MM.1S (cell line): ENCODE results near the gene ODR4.
"Not testable (repeated sequence)": the region's sequence is repeated elsewhere in the genome, so short reads cannot be mapped to it uniquely, and the experiment has no call there.

Experiments
- DNase-seq: peaks from one replicate; pipeline ENCODE4 v3.0.0-alpha.2; 2015
- H2AFZ ChIP-seq: fragments of 300-600 bp; sonication (generic); 2 replicates; pipeline ENCODE4 v1.6.0; 2016; ENCODE audit warnings: antibody characterized with exemption, low read length
- H3F3A ChIP-seq: fragments of 300-600 bp; sonication (generic); 2 replicates; pipeline ENCODE4 v1.6.1; 2016; ENCODE audit warnings: mild to moderate bottlenecking, antibody characterized with exemption, low read length, moderate library complexity, mixed read lengths; ENCODE audit not compliant: insufficient read depth
- H3K27ac ChIP-seq: fragments of 300-600 bp; sonication (generic); 2 replicates; pipeline ENCODE4 v1.5.1; 2016; ENCODE audit warnings: mild to moderate bottlenecking, low read length
- H3K27me3 ChIP-seq: fragments of 300-600 bp; sonication (generic); replicated peaks from 2 replicates; pipeline ENCODE4 v1.6.0; 2016; ENCODE audit warnings: low read length; ENCODE audit not compliant: insufficient read depth
- H3K36me3 ChIP-seq: fragments of 300-600 bp; sonication (generic); replicated peaks from 2 replicates; pipeline ENCODE4 v1.6.1; 2016; ENCODE audit warnings: mild to moderate bottlenecking, low read length, mixed read lengths; ENCODE audit not compliant: insufficient read depth
- H3K4me1 ChIP-seq: fragments of 300-600 bp; sonication (generic); 2 replicates; pipeline ENCODE4 v1.6.1; 2016; ENCODE audit warnings: low read length, mixed read lengths
- H3K4me2 ChIP-seq: fragments of 300-600 bp; sonication (generic); 2 replicates; pipeline ENCODE4 v1.6.0; 2016; ENCODE audit warnings: low read depth, low read length
- H3K4me3 ChIP-seq: fragments of 300-600 bp; sonication (generic); 2 replicates; pipeline ENCODE4 v1.5.1; 2016; ENCODE audit warnings: low read length, mixed read lengths
- H3K79me2 ChIP-seq: fragments of 300-600 bp; sonication (generic); 2 replicates; pipeline ENCODE4 v1.6.1; 2016; ENCODE audit warnings: mixed run types, low read length, mixed read lengths
- H3K9ac ChIP-seq: fragments of 300-600 bp; sonication (generic); 2 replicates; pipeline ENCODE4 v1.6.1; 2016; ENCODE audit warnings: low read length, mixed read lengths
- H3K9me2 ChIP-seq: fragments of 300-600 bp; sonication (generic); replicated peaks from 2 replicates; pipeline ENCODE4 v1.6.1; 2016; ENCODE audit warnings: mild to moderate bottlenecking, low read length, mixed read lengths; ENCODE audit not compliant: insufficient read depth
- H3K9me3 ChIP-seq: fragments of 300-600 bp; sonication (generic); replicated peaks from 2 replicates; pipeline ENCODE4 v1.6.1; 2016; ENCODE audit warnings: mild to moderate bottlenecking, low read length, mixed read lengths; ENCODE audit not compliant: insufficient read depth
- H4K20me1 ChIP-seq: fragments of 300-600 bp; sonication (generic); 2 replicates; pipeline ENCODE4 v1.6.1; 2016; ENCODE audit warnings: mild to moderate bottlenecking, low read length, moderate library complexity, mixed read lengths; ENCODE audit not compliant: insufficient read depth
- EZH2 ChIP-seq: fragments of 300-600 bp; sonication (generic); optimal IDR thresholded peaks from 2 replicates; pipeline ENCODE3; 2017; ENCODE audit warnings: low read depth, mild to moderate bottlenecking, antibody characterized with exemption, low read length, mixed read lengths
- EZH2phosphoT487 ChIP-seq: fragments of 300-600 bp; sonication (generic); IDR thresholded peaks from 2 replicates; pipeline ENCODE4 v1.6.1; 2018; ENCODE audit warnings: antibody characterized with exemption, low read length
- TF ChIP-seq, protein P1 (sequence below): fragments of 300-600 bp; sonication (generic); IDR thresholded peaks from 2 replicates; pipeline ENCODE4 v1.5.1; 2016; ENCODE audit warnings: antibody characterized with exemption, low read length, mixed read lengths

Gene ODR4

DNA sequence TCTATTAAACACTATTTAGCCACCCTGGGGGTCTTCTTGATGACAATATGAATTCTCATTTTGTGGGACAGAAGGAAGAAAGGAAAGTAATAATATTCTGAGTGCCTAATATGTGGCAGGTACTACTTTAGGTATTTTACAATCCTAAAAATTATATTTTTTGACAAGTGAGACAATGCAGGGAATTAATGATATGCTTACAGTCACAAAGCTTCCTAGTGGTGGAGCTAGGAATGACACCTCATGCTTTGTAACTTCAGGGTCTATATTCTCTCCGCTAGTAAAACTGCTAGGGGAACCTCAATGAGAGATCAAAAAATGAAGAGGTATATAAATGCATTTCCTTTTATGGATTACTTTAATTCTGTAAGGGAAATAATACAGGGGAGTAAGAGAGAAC is 44.9 kb upstream of the ODR4 start:
- TF ChIP-seq EZH2phosphoT487 (no peak), EZH2 (no peak)
- TF ChIP-seq, protein P1, sequence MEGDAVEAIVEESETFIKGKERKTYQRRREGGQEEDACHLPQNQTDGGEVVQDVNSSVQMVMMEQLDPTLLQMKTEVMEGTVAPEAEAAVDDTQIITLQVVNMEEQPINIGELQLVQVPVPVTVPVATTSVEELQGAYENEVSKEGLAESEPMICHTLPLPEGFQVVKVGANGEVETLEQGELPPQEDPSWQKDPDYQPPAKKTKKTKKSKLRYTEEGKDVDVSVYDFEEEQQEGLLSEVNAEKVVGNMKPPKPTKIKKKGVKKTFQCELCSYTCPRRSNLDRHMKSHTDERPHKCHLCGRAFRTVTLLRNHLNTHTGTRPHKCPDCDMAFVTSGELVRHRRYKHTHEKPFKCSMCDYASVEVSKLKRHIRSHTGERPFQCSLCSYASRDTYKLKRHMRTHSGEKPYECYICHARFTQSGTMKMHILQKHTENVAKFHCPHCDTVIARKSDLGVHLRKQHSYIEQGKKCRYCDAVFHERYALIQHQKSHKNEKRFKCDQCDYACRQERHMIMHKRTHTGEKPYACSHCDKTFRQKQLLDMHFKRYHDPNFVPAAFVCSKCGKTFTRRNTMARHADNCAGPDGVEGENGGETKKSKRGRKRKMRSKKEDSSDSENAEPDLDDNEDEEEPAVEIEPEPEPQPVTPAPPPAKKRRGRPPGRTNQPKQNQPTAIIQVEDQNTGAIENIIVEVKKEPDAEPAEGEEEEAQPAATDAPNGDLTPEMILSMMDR: peak; percentile 38
- Histone ChIP-seq H3K9ac (no peak overlapping the region), H3K27ac (no peak overlapping the region), H3K4me1 (no peaks in the 10 kb centered on the region), H3K4me2 (no peak overlapping the region), H4K20me1 (no peaks in the 10 kb centered on the region), H3K79me2 (no peaks in the 10 kb centered on the region), H3K36me3 (peaks cover 32% of the 10 kb centered on the region; the same call in 1 of the 2 replicates), H3K9me3 (no peaks in the 10 kb centered on the region), H2AFZ (no peak overlapping the region), H3K27me3 (no peaks in the 10 kb centered on the region), H3K4me3 (no peak overlapping the region), H3F3A (no peaks in the 10 kb centered on the region), H3K9me2 (no peaks in the 10 kb centered on the region)
- DNase-seq: no peak

DNA sequence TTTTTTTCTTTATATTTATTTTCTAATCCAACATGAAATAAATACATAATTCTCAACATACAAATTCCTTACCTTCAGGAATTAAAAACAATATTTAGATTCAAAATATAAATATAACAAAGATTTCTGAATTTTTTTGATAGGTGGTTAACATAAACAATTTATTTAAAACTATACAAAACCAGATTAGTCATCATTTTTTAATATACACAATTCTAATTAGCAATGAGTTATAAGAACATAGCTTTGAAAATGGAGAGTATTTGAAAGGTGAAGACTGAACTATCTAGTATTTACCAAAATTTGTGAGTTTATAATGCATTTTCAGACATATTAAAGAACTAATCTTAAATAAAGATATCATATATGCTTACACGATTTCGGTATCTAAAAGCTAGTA is 38.1 kb upstream of the ODR4 start:
- Histone ChIP-seq H3K4me1 (no peaks in the 10 kb centered on the region), H3K9me2 (no peaks in the 10 kb centered on the region), H3F3A (no peaks in the 10 kb centered on the region), H3K27me3 (no peaks in the 10 kb centered on the region), H3K4me2 (no peak overlapping the region), H3K9me3 (no peaks in the 10 kb centered on the region), H2AFZ (no peak overlapping the region), H3K79me2 (no peaks in the 10 kb centered on the region), H3K36me3 (peaks cover 46% of the 10 kb centered on the region; the same call in 1 of the 2 replicates), H3K27ac (no peak overlapping the region), H3K9ac (no peak overlapping the region), H4K20me1 (no peaks in the 10 kb centered on the region), H3K4me3 (no peak overlapping the region)
- no peak for DNase-seq
- TF ChIP-seq, protein P1: no peak
- no peak for TF ChIP-seq EZH2phosphoT487
- TF ChIP-seq EZH2: no peak

DNA sequence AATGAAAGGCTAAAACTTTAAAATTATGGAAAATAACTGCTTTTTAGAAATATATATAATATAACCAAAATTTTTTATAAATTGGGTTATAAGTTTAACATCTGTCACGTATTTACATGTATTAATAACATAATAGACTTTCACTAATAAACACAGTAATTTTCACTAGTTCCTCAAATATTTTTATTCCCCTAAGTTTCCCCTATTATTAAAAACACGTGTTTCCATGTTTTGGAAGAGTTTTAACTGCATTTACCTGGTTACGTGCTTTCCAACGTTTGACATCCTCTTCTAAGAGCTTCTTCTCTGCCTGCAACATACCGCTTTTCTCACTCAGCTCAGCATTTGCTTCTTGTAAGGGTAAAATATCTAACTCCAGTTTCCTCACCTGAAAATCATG is 34.9 kb upstream of the ODR4 start:
- no peaks in the 10 kb centered on the region for H4K20me1 ChIP-seq
- H3K79me2 ChIP-seq: no peaks in the 10 kb centered on the region
- H3K9me2 ChIP-seq: no peaks in the 10 kb centered on the region
- H3K27me3 ChIP-seq: no peaks in the 10 kb centered on the region
- TF ChIP-seq EZH2phosphoT487 (no peak), EZH2 (no peak)
- TF ChIP-seq, protein P1: no peak
- H3K4me1 ChIP-seq: no peaks in the 10 kb centered on the region
- no peaks in the 10 kb centered on the region for H3K9me3 ChIP-seq
- no peaks in the 10 kb centered on the region for H3F3A ChIP-seq
- no peak overlapping the region for H3K27ac ChIP-seq
- H2AFZ ChIP-seq: no peak overlapping the region
- H3K4me3 ChIP-seq: no peak overlapping the region
- no peak overlapping the region for H3K9ac ChIP-seq
- H3K4me2 ChIP-seq: no peak overlapping the region
- no peak for DNase-seq
- peaks cover 41% of the 10 kb centered on the region; the same call in 1 of the 2 replicates for H3K36me3 ChIP-seq

DNA sequence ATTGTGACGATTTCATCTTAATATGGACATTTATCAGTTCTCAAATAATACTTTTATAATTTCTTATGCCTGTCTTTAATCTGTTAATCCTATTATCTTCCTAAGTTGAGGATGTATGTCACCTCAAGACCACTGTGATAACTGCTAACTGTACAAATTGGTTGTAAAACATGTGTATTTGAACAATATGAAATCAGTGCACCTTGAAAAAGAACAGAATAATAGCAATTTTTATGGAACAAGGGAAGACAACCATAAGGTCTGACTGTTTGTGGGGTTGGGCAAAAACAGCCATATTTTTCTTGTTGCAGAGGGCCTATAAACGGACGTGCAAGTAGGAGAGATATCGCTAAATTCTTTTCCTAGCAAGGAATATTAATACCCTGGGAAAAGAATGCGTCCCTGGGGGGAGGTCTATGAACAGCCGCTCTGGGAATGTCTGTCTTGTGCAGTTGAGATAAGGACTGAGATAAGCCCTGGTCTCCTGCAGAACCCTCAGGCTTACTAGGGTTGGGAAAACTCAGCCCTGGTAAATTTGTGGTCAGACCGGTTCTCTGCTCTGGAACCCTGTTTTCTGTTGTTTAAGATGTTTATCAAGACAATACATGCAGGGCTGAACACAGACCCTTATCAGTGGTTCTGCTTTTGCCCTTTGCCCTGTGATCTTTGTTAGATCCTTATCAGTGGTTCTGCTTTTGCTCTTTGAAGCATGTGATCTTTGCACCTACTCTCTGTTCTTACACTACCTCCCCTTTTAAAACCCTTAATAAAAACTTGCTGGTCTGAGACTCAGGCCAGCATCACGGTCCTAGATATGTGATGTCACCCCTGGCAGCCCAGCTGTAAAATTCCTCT is 27.6 kb upstream of the ODR4 start:
- H3K36me3 ChIP-seq: peaks cover 47% of the 10 kb centered on the region
- H2AFZ ChIP-seq, H3K4me1 ChIP-seq, H3K9ac ChIP-seq, H3F3A ChIP-seq, H3K4me2 ChIP-seq, H4K20me1 ChIP-seq, H3K27ac ChIP-seq, H3K9me2 ChIP-seq, DNase-seq, H3K79me2 ChIP-seq, H3K27me3 ChIP-seq, H3K9me3 ChIP-seq, H3K4me3 ChIP-seq: not testable (repeated sequence)
